Activated CD4-positive, alpha-beta T cell treated with anti-CD3 and anti-CD28 coated beads for 48 hours (primary cell): ENCODE data around the gene CUX1.
"Not testable (repeated sequence)": the region's sequence is repeated elsewhere in the genome, so short reads cannot be mapped to it uniquely, and the experiment has no call there.

Source experiments
- DNase-seq: peaks from one replicate; pipeline ENCODE4 v3.0.0-alpha.2; 2020

Gene CUX1, protein sequence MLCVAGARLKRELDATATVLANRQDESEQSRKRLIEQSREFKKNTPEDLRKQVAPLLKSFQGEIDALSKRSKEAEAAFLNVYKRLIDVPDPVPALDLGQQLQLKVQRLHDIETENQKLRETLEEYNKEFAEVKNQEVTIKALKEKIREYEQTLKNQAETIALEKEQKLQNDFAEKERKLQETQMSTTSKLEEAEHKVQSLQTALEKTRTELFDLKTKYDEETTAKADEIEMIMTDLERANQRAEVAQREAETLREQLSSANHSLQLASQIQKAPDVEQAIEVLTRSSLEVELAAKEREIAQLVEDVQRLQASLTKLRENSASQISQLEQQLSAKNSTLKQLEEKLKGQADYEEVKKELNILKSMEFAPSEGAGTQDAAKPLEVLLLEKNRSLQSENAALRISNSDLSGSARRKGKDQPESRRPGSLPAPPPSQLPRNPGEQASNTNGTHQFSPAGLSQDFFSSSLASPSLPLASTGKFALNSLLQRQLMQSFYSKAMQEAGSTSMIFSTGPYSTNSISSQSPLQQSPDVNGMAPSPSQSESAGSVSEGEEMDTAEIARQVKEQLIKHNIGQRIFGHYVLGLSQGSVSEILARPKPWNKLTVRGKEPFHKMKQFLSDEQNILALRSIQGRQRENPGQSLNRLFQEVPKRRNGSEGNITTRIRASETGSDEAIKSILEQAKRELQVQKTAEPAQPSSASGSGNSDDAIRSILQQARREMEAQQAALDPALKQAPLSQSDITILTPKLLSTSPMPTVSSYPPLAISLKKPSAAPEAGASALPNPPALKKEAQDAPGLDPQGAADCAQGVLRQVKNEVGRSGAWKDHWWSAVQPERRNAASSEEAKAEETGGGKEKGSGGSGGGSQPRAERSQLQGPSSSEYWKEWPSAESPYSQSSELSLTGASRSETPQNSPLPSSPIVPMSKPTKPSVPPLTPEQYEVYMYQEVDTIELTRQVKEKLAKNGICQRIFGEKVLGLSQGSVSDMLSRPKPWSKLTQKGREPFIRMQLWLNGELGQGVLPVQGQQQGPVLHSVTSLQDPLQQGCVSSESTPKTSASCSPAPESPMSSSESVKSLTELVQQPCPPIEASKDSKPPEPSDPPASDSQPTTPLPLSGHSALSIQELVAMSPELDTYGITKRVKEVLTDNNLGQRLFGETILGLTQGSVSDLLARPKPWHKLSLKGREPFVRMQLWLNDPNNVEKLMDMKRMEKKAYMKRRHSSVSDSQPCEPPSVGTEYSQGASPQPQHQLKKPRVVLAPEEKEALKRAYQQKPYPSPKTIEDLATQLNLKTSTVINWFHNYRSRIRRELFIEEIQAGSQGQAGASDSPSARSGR (N-terminal part only)

DNA sequence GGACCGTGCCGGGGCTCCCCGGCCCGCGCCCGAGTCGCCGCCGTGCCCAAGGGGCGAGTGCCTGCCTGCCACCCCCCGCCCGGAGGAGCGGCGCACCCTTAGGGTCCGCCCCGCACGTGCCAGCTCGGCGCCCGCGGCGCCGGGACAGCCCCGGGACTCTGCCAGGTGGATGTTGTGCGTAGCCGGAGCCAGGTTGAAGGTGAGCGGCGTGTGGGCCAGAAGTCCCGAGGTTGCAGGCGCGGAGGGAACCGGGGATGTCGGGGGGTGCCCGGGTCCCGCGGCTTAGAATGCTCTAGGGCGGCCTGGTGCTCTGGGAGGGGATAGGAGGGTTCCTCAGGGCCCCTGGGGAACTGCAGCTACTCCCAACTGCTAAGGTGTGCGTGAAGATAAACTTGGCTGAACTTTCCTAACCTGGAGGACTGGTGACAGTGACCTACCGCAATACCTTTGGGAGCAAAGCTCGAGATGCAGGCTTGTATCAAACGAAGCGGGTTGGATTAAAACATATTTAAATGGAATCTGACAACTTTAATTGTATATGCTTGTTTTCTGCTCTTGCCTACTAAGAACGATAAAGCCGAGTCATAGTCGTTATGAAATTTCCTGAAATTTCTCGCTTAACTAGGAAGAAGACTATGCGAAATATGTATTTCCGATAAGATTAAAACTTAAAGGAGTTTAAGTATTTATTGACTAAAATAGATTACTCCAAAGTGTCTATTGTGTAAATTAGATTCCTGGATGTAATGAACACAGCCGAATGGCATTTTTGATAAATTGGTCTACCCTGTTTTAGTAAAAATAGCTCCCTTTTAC is at the start of gene CUX1:
Gene CUX1 (plus strand): TSS at position 156 of the 816 bp plus-strand sequence. CDS start 14 bp downstream, at position 170.
- peak; percentile 37 for DNase-seq

DNA sequence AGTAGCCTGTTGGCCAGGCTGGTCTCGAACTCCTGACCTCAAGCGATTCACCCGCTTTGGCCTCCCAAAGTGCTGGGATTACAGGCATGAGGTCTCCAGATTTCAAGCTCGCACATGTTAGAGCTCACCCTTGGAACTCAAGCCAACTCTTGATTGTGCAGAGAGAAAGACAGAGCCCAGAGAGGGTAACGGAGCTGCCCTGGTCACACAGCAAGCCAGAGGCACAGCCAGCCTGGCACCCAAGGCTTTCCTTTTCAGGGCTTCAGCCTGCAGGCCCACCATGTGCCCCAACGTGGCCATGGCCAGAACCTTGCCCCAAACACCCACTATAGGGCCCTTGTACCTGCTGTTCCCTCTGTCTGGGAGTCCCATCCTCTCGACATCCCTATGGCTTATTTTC is 49.1 kb upstream of the CUX1 start:
- no peak for DNase-seq

DNA sequence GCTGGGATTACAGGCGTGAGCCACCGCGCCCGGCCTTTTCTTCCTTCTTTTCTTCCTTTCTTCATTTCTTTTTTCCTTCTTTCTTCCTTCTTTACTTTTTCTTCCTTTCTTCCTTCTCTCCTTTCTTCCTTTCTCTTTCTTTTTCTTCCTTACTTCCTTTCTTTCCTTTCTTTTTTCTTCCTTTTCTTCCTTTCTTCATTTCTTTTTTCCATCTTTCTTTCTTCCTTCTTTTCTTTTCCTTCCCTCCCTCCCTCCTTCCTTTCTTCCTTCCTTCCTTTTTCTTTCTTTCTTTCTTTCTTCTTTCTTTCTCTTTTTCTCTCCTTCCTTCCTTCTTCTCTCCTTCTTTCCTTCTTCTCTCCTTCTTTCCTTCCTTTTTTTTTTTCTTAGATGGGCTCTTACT is 47.0 kb upstream of the CUX1 start:
- DNase-seq = no peak

DNA sequence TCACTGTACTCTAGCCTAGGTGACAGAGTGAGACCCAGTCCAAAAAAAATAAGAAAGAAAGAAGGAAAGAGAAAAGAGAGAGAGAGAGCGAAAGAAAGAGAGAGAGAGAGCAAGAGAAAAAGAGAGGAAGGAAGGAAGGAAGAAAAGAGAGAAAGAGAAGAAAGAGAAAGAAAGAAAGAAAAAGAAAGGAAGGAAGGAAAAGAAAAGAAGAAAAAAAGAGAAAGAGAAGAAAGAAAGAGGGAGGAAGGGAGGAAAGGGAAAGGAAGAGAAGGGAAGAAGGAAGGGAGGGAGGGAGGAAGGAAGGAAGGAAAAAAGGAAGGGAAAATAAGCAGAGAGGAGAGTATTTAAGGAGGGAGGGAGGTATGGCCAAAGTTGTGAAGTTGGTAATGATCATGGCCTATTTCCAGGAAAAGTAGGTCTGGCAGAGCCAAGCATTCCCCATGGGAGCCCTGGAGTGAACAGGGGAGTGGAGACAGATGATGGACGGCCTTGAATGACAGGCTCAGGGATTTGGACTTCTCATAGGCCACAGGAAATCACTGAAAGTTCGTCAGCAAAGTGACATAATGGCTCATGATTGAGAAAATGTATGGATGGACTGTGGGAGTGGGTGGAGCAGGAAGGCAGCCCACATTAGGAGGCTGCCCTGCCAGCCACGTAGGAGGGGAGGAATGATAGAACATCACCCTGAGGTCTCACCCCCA is 44.8 kb upstream of the CUX1 start:
- no peak for DNase-seq

DNA sequence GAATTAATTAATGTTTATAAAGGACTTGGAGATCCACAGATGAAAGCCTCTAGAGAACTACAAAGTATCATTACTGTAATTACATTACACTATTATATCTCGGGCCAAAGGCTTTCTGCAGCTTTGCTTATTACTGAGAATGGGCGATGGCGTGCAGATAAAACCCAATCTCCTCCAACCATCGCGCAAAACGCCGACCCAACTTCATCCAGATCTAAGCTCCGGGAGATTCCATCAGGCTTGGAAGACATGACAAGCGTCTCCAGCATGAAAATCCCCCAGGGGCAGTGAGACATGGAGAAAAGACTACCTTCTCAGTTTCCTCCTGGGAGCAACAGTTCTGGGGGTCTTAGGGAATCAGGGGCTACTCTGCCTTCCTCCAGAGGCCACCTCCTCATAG is 42.2 kb upstream of the CUX1 start:
- DNase-seq = no peak

DNA sequence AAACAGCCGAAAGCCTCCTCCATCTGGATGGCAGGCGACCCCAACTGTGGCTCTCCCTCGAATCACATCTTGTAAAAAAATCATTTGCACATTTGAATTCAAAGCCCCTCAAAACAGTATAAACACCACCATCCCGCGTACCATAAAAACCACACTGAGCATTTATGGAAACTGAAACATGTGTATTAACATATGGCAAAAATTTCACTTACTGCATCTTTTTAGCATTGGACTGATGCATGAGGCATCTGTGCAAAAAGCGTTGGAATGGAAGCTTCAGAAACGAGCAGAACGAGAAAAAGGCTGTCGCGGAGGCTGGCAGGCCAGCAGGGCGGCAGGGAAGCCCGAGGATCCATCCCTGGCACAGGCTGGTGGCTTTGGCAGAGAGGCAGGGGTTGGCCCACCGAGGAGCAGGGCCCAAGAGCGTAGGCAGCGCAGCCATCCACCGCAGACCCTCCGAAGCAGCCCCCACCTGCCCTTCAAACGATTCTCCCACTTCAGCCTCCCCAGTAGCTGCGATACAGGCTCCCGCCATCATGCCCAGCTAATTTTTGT is 39.3 kb upstream of the CUX1 start:
- DNase-seq = no peak

DNA sequence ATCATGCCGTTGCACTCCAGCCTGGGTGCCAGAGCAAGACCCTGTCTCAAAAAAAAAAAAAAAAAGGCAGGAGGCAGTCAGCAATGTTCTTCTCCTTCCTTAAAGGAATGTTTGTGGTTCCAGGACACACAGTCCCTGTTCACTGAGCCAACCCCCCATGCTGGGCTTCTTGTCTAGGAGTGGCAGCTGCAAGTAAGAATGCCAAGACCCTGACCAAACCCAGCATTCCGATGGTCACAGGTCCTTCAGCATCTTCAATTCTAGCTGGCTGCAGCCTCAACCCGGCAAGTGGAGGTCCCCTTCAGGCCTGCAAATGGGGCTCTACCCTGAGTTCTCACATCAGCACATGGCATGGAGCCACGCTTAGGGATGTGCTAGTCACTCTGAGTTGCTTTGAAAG is 38.2 kb upstream of the CUX1 start:
- DNase-seq = no peak

DNA sequence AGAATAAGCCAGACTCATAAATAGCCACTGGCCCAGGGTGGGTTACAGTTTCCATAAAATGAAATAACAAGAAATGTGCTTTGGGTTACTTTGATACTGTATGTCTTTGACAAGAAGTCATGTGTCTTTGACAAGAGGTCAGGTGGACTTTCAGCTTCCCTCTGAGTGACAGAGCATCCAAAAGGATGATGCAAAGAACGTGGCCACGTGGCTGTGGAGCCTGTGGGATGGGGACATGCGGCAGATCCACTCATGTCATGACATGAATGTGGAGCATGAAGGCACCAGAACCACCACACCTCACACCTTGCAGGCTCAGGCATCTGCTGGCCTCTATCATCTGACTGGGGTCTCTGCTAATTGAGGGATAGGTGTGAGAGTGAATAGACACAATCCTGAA is 37.1 kb upstream of the CUX1 start:
- no peak for DNase-seq

DNA sequence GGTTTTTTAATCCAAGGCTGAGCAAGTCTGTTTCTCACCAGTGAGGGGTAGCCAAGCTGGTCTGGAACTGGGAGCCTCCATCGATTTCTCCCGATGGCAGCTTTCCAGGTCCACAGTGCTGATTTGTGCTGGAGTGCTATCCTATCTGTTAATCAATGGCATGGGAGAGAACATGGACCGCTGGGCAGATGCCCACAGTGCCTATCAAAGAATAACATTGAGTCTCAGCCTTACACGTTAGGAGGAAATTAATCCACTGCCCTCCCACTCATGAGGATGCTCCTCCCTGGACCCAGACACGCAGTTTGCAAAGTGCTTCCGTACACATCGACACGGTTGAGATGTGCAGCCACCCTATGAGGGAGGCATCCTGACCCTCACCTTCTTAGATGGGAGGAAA is 36.0 kb upstream of the CUX1 start:
- no peak for DNase-seq

DNA sequence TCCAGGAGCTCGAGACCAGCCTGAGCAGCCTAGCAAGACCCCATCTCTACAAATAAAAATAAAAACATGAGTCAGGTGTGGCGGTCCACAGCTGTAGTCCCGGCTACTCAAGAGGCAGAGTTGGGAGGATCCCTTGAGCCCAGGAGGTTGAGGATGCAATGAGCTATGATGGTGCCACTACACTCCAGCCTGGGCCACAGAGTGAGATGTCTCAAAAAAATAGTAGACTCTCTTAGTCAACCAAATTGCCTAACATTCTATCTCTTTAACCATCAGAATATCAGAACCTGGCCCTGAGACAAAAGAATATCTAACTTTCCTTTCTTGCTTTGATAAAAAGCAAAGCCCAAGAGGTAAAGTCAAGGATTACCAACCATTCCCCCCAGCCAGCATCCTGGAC is 35.0 kb upstream of the CUX1 start:
- no peak for DNase-seq

DNA sequence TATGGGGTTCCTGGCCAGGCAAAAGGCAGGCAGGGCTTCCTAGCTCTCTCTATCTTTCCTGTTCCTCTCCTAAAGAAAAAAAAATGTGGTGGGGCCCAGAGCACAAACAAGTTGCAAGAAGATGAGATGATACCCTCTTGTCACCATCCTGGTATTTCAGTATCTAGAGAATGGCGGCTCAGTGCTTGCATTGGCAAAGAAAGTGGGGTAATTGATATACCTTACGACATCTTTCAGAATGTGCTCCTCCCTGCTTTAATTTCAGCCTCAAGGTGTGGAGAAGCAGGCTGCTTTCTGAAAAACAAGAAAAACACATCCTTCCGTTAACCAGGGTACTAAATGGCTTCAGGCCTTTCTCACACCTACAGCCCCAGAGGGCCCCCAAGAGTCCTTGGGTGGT is 34.5 kb upstream of the CUX1 start:
- no peak for DNase-seq

DNA sequence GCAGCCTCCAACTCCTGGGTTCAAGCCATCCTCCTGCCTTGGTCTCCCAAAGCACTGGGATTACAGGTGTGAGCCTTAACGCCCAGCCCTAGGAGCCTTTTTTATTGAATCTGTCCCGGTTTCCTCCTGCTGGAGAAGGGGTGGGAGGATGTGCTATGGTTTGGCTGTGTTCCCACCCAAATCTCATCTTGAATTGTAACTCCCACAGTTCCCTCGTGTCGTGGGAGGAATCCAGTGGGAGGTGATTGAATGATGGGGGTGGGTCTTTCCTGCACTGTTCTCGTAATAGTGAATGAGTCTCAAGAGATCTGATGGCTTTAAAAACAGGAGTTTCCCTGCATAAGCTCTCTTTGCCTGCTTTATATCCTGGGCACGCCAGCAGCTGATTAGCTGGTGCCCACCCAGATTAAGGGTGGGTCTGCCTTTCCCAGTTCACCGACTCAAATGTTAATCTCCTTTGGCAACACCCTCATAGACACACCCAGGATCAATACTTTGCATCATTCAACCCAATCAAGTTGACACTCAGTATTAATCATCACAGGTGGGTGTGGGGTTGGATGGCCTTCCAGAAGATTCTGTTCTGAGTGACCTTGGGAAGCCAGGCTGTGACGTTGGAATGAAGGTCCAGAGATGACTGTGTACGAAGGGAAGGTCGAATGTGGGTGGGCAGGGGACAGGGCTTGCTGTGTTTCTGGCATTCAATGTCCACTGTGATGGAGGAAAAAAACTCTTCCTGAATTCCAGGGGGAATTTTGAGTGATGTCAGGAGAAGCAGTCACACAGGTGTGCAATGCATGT is 33.8 kb upstream of the CUX1 start:
- no peak for DNase-seq

DNA sequence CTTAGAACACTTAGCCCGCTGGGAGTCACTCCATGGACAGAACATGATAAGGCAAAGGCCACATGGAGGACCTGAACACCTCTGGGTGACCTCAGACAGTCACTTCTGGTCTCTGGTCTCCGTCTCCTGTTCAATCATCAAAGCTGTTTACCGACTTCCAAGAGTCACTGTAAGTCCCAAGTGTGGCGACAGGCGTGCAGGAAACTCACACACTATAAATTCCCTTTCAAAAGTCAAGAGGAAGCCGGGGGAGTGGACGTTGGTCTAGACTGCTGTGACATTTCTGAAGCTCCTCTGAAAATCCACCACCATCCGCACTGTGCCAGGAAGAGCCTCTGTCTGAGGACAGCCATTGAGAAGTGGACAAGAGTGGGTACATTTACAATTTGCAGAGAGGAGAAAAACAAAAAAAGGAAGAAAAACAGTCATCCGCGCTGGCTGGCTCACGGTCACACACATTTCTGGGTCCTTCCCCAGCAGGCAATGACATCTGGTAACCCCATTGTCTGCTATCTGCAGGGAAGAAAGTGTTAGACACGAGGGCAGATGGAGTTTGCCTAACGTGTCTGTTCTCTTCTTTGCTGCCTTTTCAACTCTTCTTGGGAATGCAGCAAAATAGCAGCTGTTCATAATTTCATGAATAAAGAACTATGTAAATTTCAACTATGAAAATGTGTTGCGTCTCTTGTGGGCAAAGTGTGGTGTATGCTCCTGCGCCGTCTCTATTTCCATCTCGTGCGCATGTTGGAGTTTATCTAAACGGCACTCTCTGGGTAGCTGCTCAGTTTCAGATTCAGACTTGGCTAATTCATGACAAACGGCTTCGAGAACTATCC is 32.9 kb upstream of the CUX1 start:
- DNase-seq = no peak

DNA sequence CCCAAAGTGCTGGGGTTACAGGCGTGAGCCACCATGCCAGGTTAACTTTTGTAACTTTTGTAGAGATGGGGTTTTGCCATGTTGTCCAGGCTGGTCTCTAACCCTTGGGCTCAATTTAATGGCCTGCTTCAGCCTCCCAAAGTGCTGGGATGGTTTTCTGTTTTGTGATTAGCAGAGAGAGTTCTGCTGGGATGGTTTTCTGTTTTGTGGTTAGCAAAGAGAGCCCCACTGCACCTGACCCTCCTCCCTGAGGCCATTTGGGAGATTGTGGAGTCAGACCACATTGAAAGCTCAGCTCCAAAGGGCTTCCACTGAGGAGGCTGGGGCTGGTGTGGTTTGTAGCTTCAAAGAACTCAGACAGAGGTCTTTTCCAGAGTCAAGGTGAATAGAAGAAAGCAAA is 29.6 kb upstream of the CUX1 start:
- DNase-seq = no peak

DNA sequence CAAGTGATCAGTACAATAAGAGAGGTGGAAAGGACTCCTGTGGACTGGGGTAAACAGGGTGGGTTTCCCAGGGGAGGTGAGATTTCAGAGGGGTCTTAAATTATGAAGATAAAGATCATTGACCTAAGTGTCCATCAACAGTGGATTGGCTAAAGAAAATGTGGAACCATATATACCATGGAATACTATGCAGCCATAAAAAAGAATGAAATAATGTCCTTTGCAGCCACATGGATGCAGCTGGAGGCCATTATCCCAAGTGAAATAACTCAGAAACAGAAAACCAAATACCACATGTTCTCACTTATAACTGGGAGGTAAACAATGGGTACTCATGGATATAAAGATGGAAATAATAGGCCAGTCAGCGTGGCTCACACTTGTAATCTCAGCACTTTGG is 28.9 kb upstream of the CUX1 start:
- no peak for DNase-seq

DNA sequence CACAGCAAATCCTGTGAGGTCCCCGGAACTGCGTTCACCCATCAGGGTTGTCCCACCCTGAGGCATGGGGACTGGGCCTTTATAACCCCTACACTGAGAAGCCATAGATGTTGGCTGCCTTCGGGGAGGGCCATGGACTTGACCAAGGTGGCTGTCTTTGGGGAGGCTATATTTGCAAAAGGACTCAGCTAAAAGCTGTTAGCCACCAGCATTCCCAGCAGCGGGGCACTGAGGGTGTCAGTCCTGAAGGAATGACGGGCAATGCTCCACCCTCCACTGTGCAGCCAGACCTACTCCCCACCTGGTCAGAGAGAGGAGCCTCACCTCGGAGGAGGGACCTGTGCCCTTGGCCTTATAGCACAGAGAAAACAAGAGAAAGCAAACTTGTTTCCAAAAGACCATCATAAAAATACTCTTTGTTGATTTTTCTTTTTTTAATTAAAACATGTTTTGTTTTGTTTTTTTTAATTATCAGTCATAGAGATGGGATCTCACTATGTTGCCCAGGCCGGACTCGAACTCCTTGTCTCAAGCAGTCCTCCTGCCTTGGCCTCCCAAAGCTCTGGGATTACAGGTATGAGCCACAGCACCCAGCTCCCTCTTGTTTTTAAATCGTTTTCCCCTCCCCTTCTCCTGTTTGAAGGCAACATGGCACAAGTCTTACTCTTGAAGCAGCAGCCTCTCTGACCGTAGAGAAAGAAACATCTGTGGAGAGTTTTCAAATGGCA is 26.7 kb upstream of the CUX1 start:
- no peak for DNase-seq

DNA sequence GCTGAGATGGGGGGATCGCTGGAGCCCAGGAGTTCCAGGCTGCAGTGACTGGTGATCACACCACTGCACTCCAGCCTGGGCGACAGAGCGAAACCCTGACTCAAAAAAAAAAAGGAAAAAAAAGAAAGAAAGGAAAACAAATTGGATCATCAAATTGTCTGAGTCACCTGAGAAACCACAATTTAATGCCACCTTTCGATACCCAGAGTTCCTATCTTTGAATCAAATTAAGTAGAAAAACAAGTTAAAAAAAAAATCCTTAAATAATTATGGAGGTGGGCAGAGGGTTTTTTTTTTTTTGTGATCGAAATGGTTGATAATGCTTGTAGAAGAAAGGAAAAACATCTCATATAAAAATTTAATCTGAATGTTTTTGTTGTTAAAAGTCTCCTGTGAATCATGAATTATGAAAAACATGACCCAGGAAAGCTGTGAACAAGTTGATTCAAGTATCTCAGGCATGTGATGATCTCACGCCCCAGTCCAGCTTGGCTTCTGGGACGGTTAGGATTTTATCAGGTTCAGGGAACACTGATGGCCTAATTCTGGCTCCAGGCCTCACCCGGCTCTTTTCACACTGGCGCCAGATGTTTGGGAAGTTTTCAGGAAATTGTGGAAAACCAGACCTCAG is 25.3 kb upstream of the CUX1 start:
- no peak for DNase-seq

DNA sequence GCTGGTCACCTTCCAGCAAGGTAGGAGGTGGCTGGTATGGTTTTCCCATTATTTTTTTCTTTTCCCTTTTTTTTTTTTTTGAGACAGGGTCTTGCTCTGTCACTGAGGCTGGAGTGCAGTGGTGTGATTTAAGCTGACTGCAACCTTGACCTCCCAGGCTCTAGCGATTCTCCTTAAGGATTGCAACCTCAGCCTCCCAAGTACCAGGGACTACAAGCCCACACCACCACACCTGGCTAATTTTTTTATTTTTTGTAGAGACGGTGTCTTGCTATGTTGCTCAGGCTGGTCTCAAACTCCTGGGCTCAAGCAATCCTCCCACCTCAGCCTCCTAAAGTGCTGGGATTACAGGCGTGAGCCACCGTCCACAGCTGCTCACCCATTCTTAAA is 24.7 kb upstream of the CUX1 start:
- DNase-seq = not testable (repeated sequence)
